SK-N-SH treated with all-trans-retinoic acid at 6 μM for 48 hours (cell line): ENCODE measurements around the gene ALG12.

Source experiments
- ATAC-seq: fragments of 200-7000 bp; cut with Tn5 transposase; 3 replicates; pipeline ENCODE4 v1.9.1; 2020; ENCODE audit warnings: mild to moderate bottlenecking, moderate library complexity
- ARNTL ChIP-seq: fragments of 450-650 bp; formaldehyde crosslinking; IDR thresholded peaks from 2 replicates; pipeline ENCODE4 v1.5.0; 2020; ENCODE audit warnings: low read depth, mild to moderate bottlenecking, moderate library complexity, borderline replicate concordance
- CSDC2 ChIP-seq: fragments of 250-450 bp; sonication (Bioruptor Pico); IDR thresholded peaks from 2 replicates; pipeline ENCODE4 v1.5.0; 2020; ENCODE audit warnings: mild to moderate bottlenecking, moderate library complexity
- ESRRG ChIP-seq: fragments of 250-450 bp; sonication (Bioruptor Pico); IDR thresholded peaks from 2 replicates; pipeline ENCODE4 v1.6.1; 2021; ENCODE audit warnings: mild to moderate bottlenecking
- GLIS3 ChIP-seq: fragments of 250-450 bp; sonication (Bioruptor Pico); IDR thresholded peaks from 2 replicates; pipeline ENCODE4 v1.5.0; 2020; ENCODE audit warnings: mild to moderate bottlenecking, moderate library complexity
- ISL1 ChIP-seq: fragments of 250-450 bp; sonication (Bioruptor Pico); IDR thresholded peaks from 2 replicates; pipeline ENCODE4 v2.1.2; 2022; ENCODE audit warnings: mild to moderate bottlenecking, moderate library complexity
- OSR1 ChIP-seq: fragments of 250-450 bp; sonication (Bioruptor Pico); IDR thresholded peaks from 2 replicates; pipeline ENCODE4 v1.8.0; 2022; ENCODE audit warnings: moderate library complexity, mild to moderate bottlenecking, inconsistent platforms
- PPARA ChIP-seq: fragments of 250-450 bp; sonication (Bioruptor Pico); IDR thresholded peaks from 2 replicates; pipeline ENCODE4 v1.5.0; 2020; ENCODE audit warnings: mild to moderate bottlenecking, borderline replicate concordance
- RARB ChIP-seq: fragments of 250-450 bp; sonication (Bioruptor Pico); IDR thresholded peaks from 2 replicates; pipeline ENCODE4 v1.8.0; 2021; ENCODE audit warnings: mild to moderate bottlenecking, moderate library complexity
- SNAI2 ChIP-seq: fragments of 250-450 bp; sonication (Bioruptor Pico); IDR thresholded peaks from 2 replicates; pipeline ENCODE4 v1.5.0; 2020; ENCODE audit warnings: mild to moderate bottlenecking, moderate library complexity
- TCF4 ChIP-seq: fragments of 250-450 bp; sonication (Bioruptor Pico); IDR thresholded peaks from 2 replicates; pipeline ENCODE4 v1.8.0; 2021; ENCODE audit warnings: mild to moderate bottlenecking, moderate library complexity, borderline replicate concordance
- ZFP3 ChIP-seq: fragments of 250-450 bp; sonication (Bioruptor Pico); IDR thresholded peaks from 2 replicates; pipeline ENCODE4 v1.5.0; 2020; ENCODE audit warnings: mild to moderate bottlenecking, moderate library complexity
- ZFP30 ChIP-seq: fragments of 450-650 bp; formaldehyde crosslinking; IDR thresholded peaks from 2 replicates; pipeline ENCODE4 v1.5.0; 2022; ENCODE audit warnings: mild to moderate bottlenecking, moderate library complexity
- ZNF565 ChIP-seq: fragments of 450-650 bp; formaldehyde crosslinking; conservative IDR thresholded peaks from 2 replicates; pipeline ENCODE4 v1.5.0; 2020; ENCODE audit warnings: low read depth, mild to moderate bottlenecking, moderate library complexity
- ZNF8 ChIP-seq: fragments of 450-650 bp; formaldehyde crosslinking; IDR thresholded peaks from 2 replicates; pipeline ENCODE4 v1.5.0; 2020; ENCODE audit warnings: mild to moderate bottlenecking, moderate library complexity
- TF ChIP-seq, protein P1 (sequence below): fragments of 250-450 bp; sonication (Bioruptor Pico); IDR thresholded peaks from 2 replicates; pipeline ENCODE4 v1.8.0; 2020; ENCODE audit warnings: mild to moderate bottlenecking, moderate library complexity, borderline replicate concordance
- TF ChIP-seq, protein P2 (sequence below): fragments of 250-450 bp; sonication (Bioruptor Pico); IDR thresholded peaks from 2 replicates; pipeline ENCODE4 v1.5.0; 2020; ENCODE audit warnings: mild to moderate bottlenecking, moderate library complexity
- TF ChIP-seq, protein P3 (sequence below): fragments of 250-450 bp; sonication (Bioruptor Pico); IDR thresholded peaks from 2 replicates; pipeline ENCODE4 v1.8.0; 2021; ENCODE audit warnings: low read depth, mild to moderate bottlenecking, moderate library complexity, borderline replicate concordance

The ALG12 gene

DNA sequence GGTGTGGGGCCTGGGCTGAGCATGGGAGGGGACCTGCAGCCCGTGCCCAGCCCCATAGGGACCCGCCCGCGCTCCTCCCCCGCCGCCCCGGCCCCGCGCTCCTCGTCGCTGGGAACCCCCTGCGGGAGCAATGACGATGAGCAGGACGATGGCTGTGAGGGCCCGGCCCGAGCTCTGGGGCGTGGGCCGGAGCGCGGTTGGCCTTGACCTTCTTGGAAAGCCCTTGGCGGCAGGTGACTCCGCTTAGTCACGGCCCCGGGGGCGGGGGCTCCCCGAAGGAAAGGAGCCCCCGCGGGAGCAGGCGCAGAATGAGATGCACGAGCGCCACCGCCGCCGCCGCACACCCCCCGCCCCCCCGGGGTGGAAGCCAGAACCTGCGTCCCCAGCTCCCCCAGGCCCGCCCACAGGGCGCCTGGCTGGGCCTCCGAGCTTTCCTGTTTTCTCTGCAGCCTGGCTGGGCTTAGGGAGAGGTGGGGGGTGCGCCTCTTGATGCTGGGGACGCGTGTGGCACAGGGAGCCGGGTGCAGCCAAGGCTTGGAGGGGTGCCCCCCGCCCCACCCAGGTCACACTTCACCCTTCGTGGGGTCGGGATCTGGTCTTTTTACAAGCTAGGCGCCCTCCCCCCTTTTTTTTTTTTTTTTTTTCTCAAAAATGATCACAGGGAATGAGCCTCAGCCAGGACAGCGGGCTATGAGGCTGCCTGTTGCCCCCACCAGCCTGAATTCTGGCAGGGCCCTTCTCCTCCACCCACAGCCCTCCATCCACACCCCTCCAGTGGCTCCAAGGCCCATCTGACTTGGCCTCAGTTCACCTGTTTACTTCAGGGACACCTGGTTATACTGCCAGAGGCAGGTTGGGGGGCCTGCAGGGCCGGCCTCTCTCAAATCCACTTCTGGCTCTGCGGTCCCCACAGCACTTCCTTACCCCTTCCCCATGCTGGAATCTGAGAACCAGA lies 18.1 kb upstream of the ALG12 start:
- TF ChIP-seq GLIS3 (no peak), ARNTL (CRISPR knock-in tag) (no peak), ISL1 (CRISPR knock-in tag) (no peak), PPARA (CRISPR knock-in tag) (no peak), OSR1 (CRISPR knock-in tag) (no peak)
- TF ChIP-seq, protein P1, sequence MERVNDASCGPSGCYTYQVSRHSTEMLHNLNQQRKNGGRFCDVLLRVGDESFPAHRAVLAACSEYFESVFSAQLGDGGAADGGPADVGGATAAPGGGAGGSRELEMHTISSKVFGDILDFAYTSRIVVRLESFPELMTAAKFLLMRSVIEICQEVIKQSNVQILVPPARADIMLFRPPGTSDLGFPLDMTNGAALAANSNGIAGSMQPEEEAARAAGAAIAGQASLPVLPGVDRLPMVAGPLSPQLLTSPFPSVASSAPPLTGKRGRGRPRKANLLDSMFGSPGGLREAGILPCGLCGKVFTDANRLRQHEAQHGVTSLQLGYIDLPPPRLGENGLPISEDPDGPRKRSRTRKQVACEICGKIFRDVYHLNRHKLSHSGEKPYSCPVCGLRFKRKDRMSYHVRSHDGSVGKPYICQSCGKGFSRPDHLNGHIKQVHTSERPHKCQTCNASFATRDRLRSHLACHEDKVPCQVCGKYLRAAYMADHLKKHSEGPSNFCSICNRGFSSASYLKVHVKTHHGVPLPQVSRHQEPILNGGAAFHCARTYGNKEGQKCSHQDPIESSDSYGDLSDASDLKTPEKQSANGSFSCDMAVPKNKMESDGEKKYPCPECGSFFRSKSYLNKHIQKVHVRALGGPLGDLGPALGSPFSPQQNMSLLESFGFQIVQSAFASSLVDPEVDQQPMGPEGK (CRISPR knock-in tag) = peak; percentile 96; the same call in 1 of the 2 replicates
- TF ChIP-seq, protein P2, sequence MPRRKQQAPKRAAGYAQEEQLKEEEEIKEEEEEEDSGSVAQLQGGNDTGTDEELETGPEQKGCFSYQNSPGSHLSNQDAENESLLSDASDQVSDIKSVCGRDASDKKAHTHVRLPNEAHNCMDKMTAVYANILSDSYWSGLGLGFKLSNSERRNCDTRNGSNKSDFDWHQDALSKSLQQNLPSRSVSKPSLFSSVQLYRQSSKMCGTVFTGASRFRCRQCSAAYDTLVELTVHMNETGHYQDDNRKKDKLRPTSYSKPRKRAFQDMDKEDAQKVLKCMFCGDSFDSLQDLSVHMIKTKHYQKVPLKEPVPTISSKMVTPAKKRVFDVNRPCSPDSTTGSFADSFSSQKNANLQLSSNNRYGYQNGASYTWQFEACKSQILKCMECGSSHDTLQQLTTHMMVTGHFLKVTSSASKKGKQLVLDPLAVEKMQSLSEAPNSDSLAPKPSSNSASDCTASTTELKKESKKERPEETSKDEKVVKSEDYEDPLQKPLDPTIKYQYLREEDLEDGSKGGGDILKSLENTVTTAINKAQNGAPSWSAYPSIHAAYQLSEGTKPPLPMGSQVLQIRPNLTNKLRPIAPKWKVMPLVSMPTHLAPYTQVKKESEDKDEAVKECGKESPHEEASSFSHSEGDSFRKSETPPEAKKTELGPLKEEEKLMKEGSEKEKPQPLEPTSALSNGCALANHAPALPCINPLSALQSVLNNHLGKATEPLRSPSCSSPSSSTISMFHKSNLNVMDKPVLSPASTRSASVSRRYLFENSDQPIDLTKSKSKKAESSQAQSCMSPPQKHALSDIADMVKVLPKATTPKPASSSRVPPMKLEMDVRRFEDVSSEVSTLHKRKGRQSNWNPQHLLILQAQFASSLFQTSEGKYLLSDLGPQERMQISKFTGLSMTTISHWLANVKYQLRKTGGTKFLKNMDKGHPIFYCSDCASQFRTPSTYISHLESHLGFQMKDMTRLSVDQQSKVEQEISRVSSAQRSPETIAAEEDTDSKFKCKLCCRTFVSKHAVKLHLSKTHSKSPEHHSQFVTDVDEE (CRISPR knock-in tag) = no peak
- ATAC-seq = peak; percentile 70

DNA sequence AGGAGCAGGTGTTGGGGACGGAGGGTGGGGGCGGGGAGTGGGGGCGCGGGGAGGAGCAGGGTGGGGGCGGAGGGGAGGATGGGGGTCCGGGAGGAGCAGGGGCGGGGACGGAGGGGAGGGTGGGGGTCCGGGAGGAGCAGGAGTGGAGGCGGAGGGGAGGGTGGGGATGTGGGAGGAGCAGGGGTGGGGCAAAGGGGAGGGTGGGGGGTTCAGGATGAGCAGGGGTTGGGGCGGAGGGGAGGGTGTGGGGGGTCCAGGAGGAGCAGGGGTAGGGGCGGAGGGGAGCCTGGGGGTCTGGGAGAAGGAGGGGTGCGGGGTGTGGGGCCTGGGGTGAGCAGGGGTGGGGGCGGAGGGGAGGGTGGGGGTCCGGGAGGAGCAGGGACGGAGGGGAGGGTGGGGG lies 17.3 kb upstream of the ALG12 start:
- ATAC-seq = no peak

DNA sequence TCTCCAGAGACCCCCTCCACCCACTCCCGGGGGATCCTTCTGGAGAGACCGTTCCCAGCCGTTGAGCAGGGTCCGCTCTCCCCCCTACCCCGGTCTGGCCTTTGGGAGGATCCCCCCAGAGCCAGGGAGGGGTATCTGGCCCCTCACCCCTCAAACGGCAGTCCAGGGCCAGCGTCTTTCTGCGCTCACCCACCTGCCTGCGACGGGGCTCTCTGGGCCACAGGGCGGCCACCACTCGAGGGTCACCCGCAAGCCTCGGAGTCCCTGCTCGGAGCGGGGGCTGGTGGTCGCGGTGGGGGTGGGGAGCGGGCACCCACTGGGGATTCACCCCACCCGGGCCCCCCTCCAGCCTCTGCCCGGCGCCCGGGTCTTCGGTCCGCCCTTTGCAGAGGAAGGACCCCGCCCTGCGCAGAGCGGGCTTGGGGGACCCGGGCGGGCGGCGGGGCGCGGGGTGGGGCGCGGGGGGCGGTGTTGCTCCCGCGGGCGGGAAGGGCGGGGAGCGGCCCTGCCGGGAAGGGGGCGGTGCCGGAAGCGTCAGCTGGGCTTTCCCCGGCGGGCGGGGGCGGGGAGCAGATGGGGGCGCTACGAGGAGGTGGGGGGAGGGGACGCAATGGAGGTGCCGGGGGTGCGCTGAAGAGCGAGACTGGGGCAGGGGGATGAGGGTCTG lies 16.8 kb upstream of the ALG12 start:
- no peak for ATAC-seq
- TF ChIP-seq TCF4 (CRISPR knock-in tag) (no peak), ZNF565 (CRISPR knock-in tag) (no peak), CSDC2 (no peak)
- TF ChIP-seq, protein P2 (CRISPR knock-in tag) = no peak
- TF ChIP-seq, protein P3, sequence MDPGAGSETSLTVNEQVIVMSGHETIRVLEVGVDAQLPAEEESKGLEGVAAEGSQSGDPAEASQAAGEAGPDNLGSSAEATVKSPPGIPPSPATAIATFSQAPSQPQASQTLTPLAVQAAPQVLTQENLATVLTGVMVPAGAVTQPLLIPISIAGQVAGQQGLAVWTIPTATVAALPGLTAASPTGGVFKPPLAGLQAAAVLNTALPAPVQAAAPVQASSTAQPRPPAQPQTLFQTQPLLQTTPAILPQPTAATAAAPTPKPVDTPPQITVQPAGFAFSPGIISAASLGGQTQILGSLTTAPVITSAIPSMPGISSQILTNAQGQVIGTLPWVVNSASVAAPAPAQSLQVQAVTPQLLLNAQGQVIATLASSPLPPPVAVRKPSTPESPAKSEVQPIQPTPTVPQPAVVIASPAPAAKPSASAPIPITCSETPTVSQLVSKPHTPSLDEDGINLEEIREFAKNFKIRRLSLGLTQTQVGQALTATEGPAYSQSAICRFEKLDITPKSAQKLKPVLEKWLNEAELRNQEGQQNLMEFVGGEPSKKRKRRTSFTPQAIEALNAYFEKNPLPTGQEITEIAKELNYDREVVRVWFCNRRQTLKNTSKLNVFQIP (CRISPR knock-in tag) = no peak

More for the DNA sequence above, 17.3 kb upstream of the ALG12 start:
- TF ChIP-seq ZNF8 (CRISPR knock-in tag) (no peak), ZFP30 (CRISPR knock-in tag) (no peak), ZNF565 (CRISPR knock-in tag) (no peak), ZFP3 (no peak)

DNA sequence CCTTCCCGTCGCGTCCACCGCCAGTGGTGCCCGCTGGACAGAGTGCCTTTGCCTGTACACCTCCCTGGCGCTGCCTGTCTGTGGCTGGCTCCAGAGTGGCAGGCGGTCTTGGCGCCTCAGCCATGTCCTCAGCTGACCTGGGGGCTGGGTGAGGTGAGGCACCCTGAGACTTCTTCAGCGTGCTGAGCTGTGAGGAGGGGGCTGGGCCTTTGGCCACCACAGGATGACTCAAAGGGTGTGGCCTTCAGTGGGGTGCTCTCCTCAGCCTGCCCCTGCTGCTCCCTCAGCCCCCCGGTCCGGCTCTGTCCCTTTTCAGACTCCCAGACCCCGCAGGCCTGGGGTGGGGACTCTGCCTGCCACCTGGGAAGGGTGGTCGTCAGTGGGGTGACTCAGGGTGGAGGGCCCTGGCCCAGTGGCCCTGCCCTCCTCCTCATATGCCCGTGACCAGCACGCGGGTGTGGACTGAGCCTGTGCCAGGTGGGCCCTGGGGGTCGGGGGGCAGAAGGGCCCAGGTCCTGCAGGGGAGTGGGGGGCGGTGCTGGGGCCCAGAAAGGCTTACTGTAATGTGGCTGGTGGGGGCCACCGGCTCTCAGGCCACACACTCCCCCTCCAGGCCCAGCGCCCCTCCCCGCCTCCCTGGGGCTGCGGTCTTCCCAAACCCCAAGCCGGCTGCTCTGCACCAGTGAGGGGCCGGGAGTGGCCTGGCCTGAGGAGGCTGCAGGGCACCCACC lies 16.1 kb upstream of the ALG12 start:
- no peak for ATAC-seq
- TF ChIP-seq ZFP30 (CRISPR knock-in tag) (no peak), TCF4 (CRISPR knock-in tag) (no peak), ZFP3 (no peak), CSDC2 (no peak), SNAI2 (CRISPR knock-in tag) (no peak), ISL1 (CRISPR knock-in tag) (no peak), RARB (CRISPR knock-in tag) (no peak), ESRRG (CRISPR knock-in tag) (no peak), ZNF8 (CRISPR knock-in tag) (no peak), OSR1 (CRISPR knock-in tag) (no peak)
- TF ChIP-seq, protein P2 (CRISPR knock-in tag) = no peak
- TF ChIP-seq, protein P1 (CRISPR knock-in tag) = no peak
